Measurements from ENCODE around the gene SOX10. TPM values are rescaled to one million over a fixed set of nuclear protein-coding genes. Genes with fewer than 3 reads are reported as not detected.
A peak's percentile ranks its signal among the peaks of the same experiment; 100 is the strongest.

Gene SOX10
- total RNA-seq, 4 donors from 2014 or later = 15.2 to 30.8 (median 20.5) TPM

DNA sequence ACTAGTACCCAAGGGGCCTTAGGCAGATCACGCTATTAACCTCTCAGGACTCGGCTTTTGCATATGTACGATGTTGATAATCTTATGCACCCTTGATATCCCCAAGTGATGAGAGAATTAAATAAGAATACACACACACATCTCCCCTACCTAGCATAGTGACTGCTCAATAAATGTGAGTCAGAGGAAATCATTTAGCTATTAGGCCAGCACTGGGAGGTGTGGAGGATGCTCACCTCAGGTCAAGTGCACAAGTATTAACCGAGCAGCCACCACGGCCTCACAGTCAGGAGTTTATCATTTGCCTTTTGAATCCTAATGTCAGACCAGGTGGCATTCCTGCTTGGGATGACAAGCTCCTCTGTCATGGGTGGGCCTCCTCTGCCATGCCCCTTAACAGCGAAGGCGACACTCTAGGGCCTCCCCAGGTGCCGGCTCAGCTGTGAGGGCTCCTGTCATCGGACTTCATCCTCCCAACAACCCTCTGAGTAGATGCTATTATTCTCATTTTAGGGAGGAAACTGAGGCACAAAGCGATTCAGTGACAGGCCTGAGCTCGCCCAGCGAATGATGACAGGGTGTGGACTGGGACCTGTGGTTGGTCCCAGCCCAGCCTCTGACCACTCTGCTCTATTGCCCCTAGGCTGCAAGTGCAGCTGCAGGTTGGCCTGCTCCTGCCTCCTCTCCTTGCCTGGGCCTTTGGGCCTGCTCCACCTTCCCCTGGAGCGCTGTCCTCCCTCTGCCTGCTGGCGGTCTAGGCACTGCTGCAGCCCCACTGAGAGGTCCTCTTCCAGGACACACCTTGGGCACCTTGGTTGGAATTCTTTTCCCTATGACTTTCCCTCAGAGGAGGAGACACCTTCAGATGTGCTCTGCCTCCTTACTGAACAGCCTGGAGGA, 5.0 kb upstream of the SOX10 start:
- H3K27ac ChIP-seq = peak overlapping the region; percentile 43
- no peak overlapping the region for H3K4me3 ChIP-seq
- H3K4me1 ChIP-seq = no peaks in the 10 kb centered on the region
- DNase-seq (ENCODE audit: low spot score in 2 of 2) = no peak
- 84% methylated on average over 12 of the region's 14 CpGs for WGBS
- no peaks in the 10 kb centered on the region for H3K27me3 ChIP-seq
- TF ChIP-seq POLR2AphosphoS5 (IDR thresholded peaks at IDR 0.05) (no peak), POLR2A (IDR thresholded peaks at IDR 0.05) (no peak), EP300 (IDR thresholded peaks at IDR 0.05) (no peak)
- TF ChIP-seq, protein P1, sequence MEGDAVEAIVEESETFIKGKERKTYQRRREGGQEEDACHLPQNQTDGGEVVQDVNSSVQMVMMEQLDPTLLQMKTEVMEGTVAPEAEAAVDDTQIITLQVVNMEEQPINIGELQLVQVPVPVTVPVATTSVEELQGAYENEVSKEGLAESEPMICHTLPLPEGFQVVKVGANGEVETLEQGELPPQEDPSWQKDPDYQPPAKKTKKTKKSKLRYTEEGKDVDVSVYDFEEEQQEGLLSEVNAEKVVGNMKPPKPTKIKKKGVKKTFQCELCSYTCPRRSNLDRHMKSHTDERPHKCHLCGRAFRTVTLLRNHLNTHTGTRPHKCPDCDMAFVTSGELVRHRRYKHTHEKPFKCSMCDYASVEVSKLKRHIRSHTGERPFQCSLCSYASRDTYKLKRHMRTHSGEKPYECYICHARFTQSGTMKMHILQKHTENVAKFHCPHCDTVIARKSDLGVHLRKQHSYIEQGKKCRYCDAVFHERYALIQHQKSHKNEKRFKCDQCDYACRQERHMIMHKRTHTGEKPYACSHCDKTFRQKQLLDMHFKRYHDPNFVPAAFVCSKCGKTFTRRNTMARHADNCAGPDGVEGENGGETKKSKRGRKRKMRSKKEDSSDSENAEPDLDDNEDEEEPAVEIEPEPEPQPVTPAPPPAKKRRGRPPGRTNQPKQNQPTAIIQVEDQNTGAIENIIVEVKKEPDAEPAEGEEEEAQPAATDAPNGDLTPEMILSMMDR (IDR thresholded peaks at IDR 0.05) = no peak
- H3K9me3 ChIP-seq = no peaks in the 10 kb centered on the region
- H3K36me3 ChIP-seq = peaks cover 4% of the 10 kb centered on the region

DNA sequence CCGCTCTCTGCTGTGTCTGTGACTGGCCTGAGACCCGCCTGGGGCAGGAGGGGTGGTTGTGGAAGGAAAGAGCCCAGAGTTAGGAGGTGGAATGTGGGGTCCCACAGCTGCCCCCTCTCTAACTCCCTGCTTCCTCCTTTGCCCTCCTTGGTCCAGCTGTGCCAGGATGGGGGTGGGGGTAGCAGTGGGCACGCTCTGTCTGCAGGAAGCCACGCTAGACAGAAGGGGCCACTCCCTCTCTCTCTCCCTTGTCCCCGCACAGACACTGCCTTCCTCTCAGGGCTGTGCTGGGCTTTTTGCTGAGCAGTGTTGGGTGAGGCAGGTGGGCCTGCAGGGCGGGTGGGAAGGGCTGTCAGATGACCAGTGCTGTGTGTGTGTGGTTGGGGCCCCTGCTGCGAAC, 2.0 kb upstream of the SOX10 start:
- Histone ChIP-seq H3K4me1 (no peaks in the 10 kb centered on the region), H3K4me3 (peak overlapping the region; percentile 19), H3K27me3 (no peaks in the 10 kb centered on the region), H3K9me3 (no peaks in the 10 kb centered on the region), H3K27ac (peak overlapping the region; percentile 61), H3K36me3 (peaks cover 4% of the 10 kb centered on the region)
- DNase-seq (ENCODE audit: low spot score in 2 of 2) = no peak
- 77% methylated on average over 4 of the region's 7 CpGs for WGBS
- TF ChIP-seq POLR2A (IDR thresholded peaks at IDR 0.05) = no peak
- no peak for TF ChIP-seq EP300 (IDR thresholded peaks at IDR 0.05)
- TF ChIP-seq, protein P1 (IDR thresholded peaks at IDR 0.05) = no peak
- TF ChIP-seq POLR2AphosphoS5 (IDR thresholded peaks at IDR 0.05) = no peak

DNA sequence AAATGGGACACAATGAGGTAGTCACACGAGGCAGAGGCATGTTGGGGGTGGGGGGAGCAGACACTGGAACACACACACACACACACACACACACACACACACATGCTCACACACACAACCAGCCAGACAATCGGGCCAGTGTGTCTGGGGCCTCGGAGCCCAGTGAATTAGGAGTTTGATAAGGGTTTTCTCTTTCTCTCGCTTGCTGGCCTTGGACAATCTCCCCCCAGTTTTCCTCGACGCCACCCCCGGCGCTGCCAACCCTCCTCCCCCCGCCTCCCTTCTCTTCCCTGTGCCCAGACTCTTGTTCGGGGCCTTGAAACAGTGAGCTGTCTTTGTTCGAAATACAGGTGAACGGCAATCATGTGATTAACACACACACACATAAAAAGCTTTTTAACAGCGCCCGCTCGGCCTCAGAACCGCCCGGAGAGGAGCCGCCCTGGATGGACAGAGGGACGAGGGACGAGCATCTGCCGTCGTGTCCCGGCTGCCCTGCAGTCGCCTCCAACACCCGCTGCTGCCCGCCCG, 1.5 kb upstream of the SOX10 start:
- no peaks in the 10 kb centered on the region for H3K27me3 ChIP-seq
- TF ChIP-seq POLR2A (IDR thresholded peaks at IDR 0.05) (no peak), EP300 (IDR thresholded peaks at IDR 0.05) (no peak), POLR2AphosphoS5 (IDR thresholded peaks at IDR 0.05) (no peak)
- TF ChIP-seq, protein P1 (IDR thresholded peaks at IDR 0.05) = no peak
- WGBS = 92% methylated on average over 27 of the region's 27 CpGs
- peaks cover 4% of the 10 kb centered on the region for H3K36me3 ChIP-seq
- H3K4me3 ChIP-seq = peak overlapping the region; percentile 19
- no peak for DNase-seq (ENCODE audit: low spot score in 2 of 2)
- H3K27ac ChIP-seq = peak overlapping the region; percentile 61
- no peaks in the 10 kb centered on the region for H3K4me1 ChIP-seq
- no peaks in the 10 kb centered on the region for H3K9me3 ChIP-seq

DNA sequence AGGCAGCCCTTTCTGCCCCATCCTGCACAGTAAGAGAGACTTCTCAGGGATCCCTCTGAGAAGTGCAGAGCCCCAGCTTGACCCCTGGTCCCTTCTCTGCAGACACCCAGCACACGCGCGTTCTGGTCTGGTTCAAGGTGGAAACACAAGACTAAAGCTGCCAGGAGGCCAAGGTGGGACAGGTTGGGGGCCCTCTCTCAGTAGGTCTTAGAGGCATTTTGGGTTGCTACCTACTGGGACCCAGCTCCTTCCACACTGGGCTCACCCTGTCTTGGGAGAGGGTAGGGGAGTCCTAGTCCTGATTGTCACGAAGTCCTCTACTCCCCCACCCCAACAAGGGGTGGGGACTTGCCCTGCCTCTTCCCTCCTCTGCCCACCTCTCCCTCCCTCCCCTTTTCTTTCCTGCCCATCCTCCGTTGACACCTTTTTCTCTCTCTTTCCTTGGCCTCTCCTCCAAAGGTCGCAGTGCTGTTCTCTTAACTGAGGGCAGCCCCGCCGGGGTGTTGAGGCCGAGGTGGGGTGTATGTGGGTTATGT, 763 bp upstream of the SOX10 start:
- Histone ChIP-seq H3K9me3 (no peaks in the 10 kb centered on the region), H3K27me3 (no peaks in the 10 kb centered on the region), H3K4me1 (no peaks in the 10 kb centered on the region), H3K4me3 (peak overlapping the region; percentile 36), H3K27ac (peak overlapping the region; percentile 61), H3K36me3 (peaks cover 4% of the 10 kb centered on the region)
- 73% methylated on average over 9 of the region's 9 CpGs for WGBS
- no peak for TF ChIP-seq POLR2AphosphoS5 (IDR thresholded peaks at IDR 0.05)
- no peak for TF ChIP-seq EP300 (IDR thresholded peaks at IDR 0.05)
- no peak for TF ChIP-seq POLR2A (IDR thresholded peaks at IDR 0.05)
- TF ChIP-seq, protein P1 (IDR thresholded peaks at IDR 0.05) = no peak
- DNase-seq (ENCODE audit: low spot score in 2 of 2) = no peak
